Astrocyte (in vitro differentiated cells and primary cell): Measurements from ENCODE around the gene WEE2.

Source experiments
- EZH2 ChIP-seq: IDR thresholded peaks from 2 replicates; pipeline ENCODE4 v1.6.1; 2012; ENCODE audit warnings: mild to moderate bottlenecking, low read length, inconsistent platforms; ENCODE audit not compliant: insufficient read depth
- TF ChIP-seq, protein P1 (sequence below): IDR thresholded peaks from 2 replicates; pipeline ENCODE4 v1.5.1; 2011; ENCODE audit warnings: low read depth, mild to moderate bottlenecking, inconsistent platforms, low read length, moderate library complexity; ENCODE audit not compliant: insufficient read depth

- TF ChIP-seq, protein P1, sequence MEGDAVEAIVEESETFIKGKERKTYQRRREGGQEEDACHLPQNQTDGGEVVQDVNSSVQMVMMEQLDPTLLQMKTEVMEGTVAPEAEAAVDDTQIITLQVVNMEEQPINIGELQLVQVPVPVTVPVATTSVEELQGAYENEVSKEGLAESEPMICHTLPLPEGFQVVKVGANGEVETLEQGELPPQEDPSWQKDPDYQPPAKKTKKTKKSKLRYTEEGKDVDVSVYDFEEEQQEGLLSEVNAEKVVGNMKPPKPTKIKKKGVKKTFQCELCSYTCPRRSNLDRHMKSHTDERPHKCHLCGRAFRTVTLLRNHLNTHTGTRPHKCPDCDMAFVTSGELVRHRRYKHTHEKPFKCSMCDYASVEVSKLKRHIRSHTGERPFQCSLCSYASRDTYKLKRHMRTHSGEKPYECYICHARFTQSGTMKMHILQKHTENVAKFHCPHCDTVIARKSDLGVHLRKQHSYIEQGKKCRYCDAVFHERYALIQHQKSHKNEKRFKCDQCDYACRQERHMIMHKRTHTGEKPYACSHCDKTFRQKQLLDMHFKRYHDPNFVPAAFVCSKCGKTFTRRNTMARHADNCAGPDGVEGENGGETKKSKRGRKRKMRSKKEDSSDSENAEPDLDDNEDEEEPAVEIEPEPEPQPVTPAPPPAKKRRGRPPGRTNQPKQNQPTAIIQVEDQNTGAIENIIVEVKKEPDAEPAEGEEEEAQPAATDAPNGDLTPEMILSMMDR, result no peak
- no peak for TF ChIP-seq EZH2
Observed at GRCh38 chr7:141701489-141702046, 6.6 kb upstream of the WEE2 start.
